PC-3 (cell line): Measurements from ENCODE around the gene KRTCAP2. TPM values are rescaled to one million over a fixed set of nuclear protein-coding genes. Genes with fewer than 3 reads are reported as not detected.
A peak's percentile ranks its signal among the peaks of the same experiment; 100 is the strongest.

Experiments
- ATAC-seq: fragments of 200-7000 bp; cut with Tn5 transposase; 2 replicates; pipeline ENCODE4 v1.9.1; 2020; ENCODE audit warnings: mild to moderate bottlenecking, moderate library complexity
- BruUV-seq: library from RNA; stranded (reverse); fragments of 400-500 nt; replicated peaks from 2 replicates; lab custom pipeline; 2021; lab: Mats Ljungman, UMichigan
- CTCF ChIA-PET: fragments of 300-600 bp; sonication (Branson Sonifier 250); formaldehyde crosslinking; loops from one replicate; lab custom pipeline; 2022; ENCODE audit warnings: antibody characterized with exemption; lab: Charles Lee
- POLR2A ChIA-PET: fragments of 300-600 bp; sonication (Branson Sonifier 250); formaldehyde crosslinking; loops from one replicate; lab custom pipeline; 2022; ENCODE audit warnings: antibody characterized with exemption; ENCODE audit not compliant: unreplicated experiment; lab: Charles Lee
- DNase-seq: peaks from one replicate; pipeline ENCODE4 v3.0.0-alpha.2; 2015
- H2AFZ ChIP-seq: fragments of 300-600 bp; sonication (generic); 2 replicates; pipeline ENCODE4 v1.6.0; 2016; ENCODE audit warnings: antibody characterized with exemption, low read length
- H3F3A ChIP-seq: fragments of 300-600 bp; sonication (generic); one replicate; pipeline ENCODE4 v1.6.0; 2017; ENCODE audit warnings: antibody characterized with exemption, low read length, control low read depth, mild to moderate bottlenecking; ENCODE audit not compliant: unreplicated experiment
- H3K27ac ChIP-seq: fragments of 300-600 bp; sonication (generic); 2 replicates; pipeline ENCODE4 v1.5.1; 2016; ENCODE audit warnings: mild to moderate bottlenecking, low read length
- H3K27me3 ChIP-seq: fragments of 300-600 bp; sonication (generic); 2 replicates; pipeline ENCODE4 v1.6.1; 2016; ENCODE audit warnings: low read length, mixed read lengths
- H3K36me3 ChIP-seq: fragments of 300-600 bp; sonication (generic); 2 replicates; pipeline ENCODE4 v1.6.1; 2016; ENCODE audit warnings: low read depth, mixed run types, low read length, mixed read lengths
- H3K4me1 ChIP-seq: fragments of 300-600 bp; sonication (generic); 2 replicates; pipeline ENCODE4 v1.5.1; 2016; ENCODE audit warnings: low read length; ENCODE audit not compliant: insufficient read depth
- H3K4me2 ChIP-seq: fragments of 300-600 bp; sonication (generic); 2 replicates; pipeline ENCODE4 v1.6.0; 2016; ENCODE audit warnings: low read length
- H3K4me3 ChIP-seq: fragments of 300-600 bp; sonication (generic); 2 replicates; pipeline ENCODE4 v1.5.1; 2016; ENCODE audit warnings: mild to moderate bottlenecking, low read length, mixed read lengths
- H3K79me2 ChIP-seq: fragments of 300-600 bp; sonication (generic); 2 replicates; pipeline ENCODE4 v1.6.1; 2017; ENCODE audit warnings: low read length, mixed read lengths
- H3K9ac ChIP-seq: fragments of 300-600 bp; sonication (generic); 2 replicates; pipeline ENCODE4 v1.6.0; 2016; ENCODE audit warnings: mild to moderate bottlenecking, low read length
- H3K9me2 ChIP-seq: fragments of 300-600 bp; sonication (generic); replicated peaks from 2 replicates; pipeline ENCODE4 v1.6.1; 2016; ENCODE audit warnings: mixed run types, low read length, mixed read lengths
- H3K9me3 ChIP-seq: fragments of 300-600 bp; sonication (generic); 2 replicates; pipeline ENCODE4 v1.6.1; 2016; ENCODE audit warnings: low read length, mixed read lengths
- H4K20me1 ChIP-seq: fragments of 300-600 bp; sonication (generic); 2 replicates; pipeline ENCODE4 v1.6.1; 2016; ENCODE audit warnings: low read length, mixed read lengths
- CTCF ChIP-seq: fragments of 300-600 bp; sonication (generic); conservative IDR thresholded peaks from 2 replicates; pipeline ENCODE4 v1.5.1; 2017; ENCODE audit warnings: antibody characterized with exemption, low read depth, mild to moderate bottlenecking, low read length
- EZH2 ChIP-seq: fragments of 300-600 bp; sonication (generic); IDR thresholded peaks from one replicate; pipeline ENCODE4 v1.6.1; 2017; ENCODE audit warnings: antibody characterized with exemption, mild to moderate bottlenecking, low read length; ENCODE audit not compliant: unreplicated experiment
- EZH2phosphoT487 ChIP-seq: fragments of 300-600 bp; sonication (generic); IDR thresholded peaks from 2 replicates; pipeline ENCODE4 v1.6.1; 2018; ENCODE audit warnings: mild to moderate bottlenecking, antibody characterized with exemption, low read length, borderline replicate concordance
- intact Hi-C: fragments of 100-400 bp; cut with micrococcal nuclease; formaldehyde crosslinking; loops from 2 replicates; pipeline ENCODE4 v1.9.0; 2023
- total RNA-seq: library from RNA; depleted of rRNA; stranded (reverse); fragments of >200 nt; gene quantifications from 2 replicates; pipeline ENCODE4 v1.2.3, GENCODE V29; 2014

The KRTCAP2 gene
- total RNA-seq, 1 experiment from 2014 or later: 241 TPM

DNA sequence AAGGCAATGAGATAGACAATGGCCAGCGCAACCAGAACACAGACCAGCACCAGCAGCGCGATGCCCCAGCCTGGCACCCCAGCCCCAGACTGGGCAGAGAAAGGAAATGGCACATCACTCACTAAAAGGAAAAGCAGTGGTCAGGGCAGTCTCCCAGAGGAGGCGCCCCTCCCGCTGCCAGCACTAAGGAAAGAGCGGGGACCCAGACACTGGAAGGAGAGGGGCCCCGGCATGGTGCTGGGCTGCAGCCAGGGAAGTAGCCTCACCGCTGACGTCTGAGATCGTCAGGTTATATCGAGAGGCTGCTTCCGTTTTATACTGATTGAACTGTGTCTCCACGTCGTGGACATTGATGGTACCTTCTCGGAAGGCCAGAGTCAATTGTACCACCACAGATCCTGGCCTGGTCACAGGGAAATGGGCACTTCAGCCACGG lies 14.4 kb upstream of the KRTCAP2 start:
- Histone ChIP-seq H3K27me3 (no peaks in the 10 kb centered on the region), H3K9me2 (no peaks in the 10 kb centered on the region), H3K4me2 (no peak overlapping the region), H3F3A (peaks cover 3% of the 10 kb centered on the region), H4K20me1 (no peaks in the 10 kb centered on the region), H3K27ac (no peak overlapping the region), H3K4me1 (peaks cover 2% of the 10 kb centered on the region), H3K36me3 (no peaks in the 10 kb centered on the region), H2AFZ (no peak overlapping the region), H3K79me2 (no peaks in the 10 kb centered on the region), H3K9ac (no peak overlapping the region), H3K9me3 (no peaks in the 10 kb centered on the region), H3K4me3 (no peak overlapping the region)
- POLR2A ChIA-PET: no interaction called here
- ATAC-seq: no peak
- BruUV-seq: no TSS peak
- TF ChIP-seq CTCF (no peak), EZH2 (no peak), EZH2phosphoT487 (no peak)
- no peak for DNase-seq
- intact Hi-C loops: no loop called here
- CTCF ChIA-PET: no interaction called here

- H3K4me2 ChIP-seq: no peak overlapping the region
- H3K27me3 ChIP-seq: no peaks in the 10 kb centered on the region
- ChIA-PET CTCF (no interaction called here), POLR2A (interaction anchor here (0.6 kb wide), 1 partner anchor 80 kb away, joined by 3 read pairs; no protein-coding TSS in a partner anchor)
- intact Hi-C loops: no loop called here
- H3K9ac ChIP-seq: no peak overlapping the region
- H3K9me2 ChIP-seq: no peaks in the 10 kb centered on the region
- H3K9me3 ChIP-seq: no peaks in the 10 kb centered on the region
- no peaks in the 10 kb centered on the region for H3K36me3 ChIP-seq
- DNase-seq (no peak), ATAC-seq (no peak)
- H3K4me1 ChIP-seq: no peaks in the 10 kb centered on the region
- no peaks in the 10 kb centered on the region for H3K79me2 ChIP-seq
- no peak overlapping the region for H3K27ac ChIP-seq
- BruUV-seq: no TSS peak
- no peak overlapping the region for H2AFZ ChIP-seq
- H3K4me3 ChIP-seq: no peak overlapping the region
- peaks cover 3% of the 10 kb centered on the region for H3F3A ChIP-seq
- TF ChIP-seq EZH2phosphoT487: no peak
- TF ChIP-seq EZH2: no peak
- no peak for TF ChIP-seq CTCF
- H4K20me1 ChIP-seq: no peaks in the 10 kb centered on the region
Observed at GRCh38 chr1:155186794-155187455, 13.8 kb upstream of the KRTCAP2 start.

GRCh38 chr1:155186067-155186793 lies 13.1 kb upstream of the KRTCAP2 start:
- intact Hi-C loops: no loop called here
- Histone ChIP-seq H4K20me1 (no peaks in the 10 kb centered on the region), H3K9ac (no peak overlapping the region), H3K27me3 (no peaks in the 10 kb centered on the region), H3K9me2 (no peaks in the 10 kb centered on the region), H3F3A (peaks cover 3% of the 10 kb centered on the region), H3K4me1 (no peaks in the 10 kb centered on the region), H2AFZ (no peak overlapping the region), H3K9me3 (no peaks in the 10 kb centered on the region), H3K36me3 (no peaks in the 10 kb centered on the region), H3K4me2 (no peak overlapping the region), H3K79me2 (no peaks in the 10 kb centered on the region), H3K27ac (no peak overlapping the region), H3K4me3 (no peak overlapping the region)
- POLR2A ChIA-PET: no interaction called here
- CTCF ChIA-PET: no interaction called here
- no TSS peak for BruUV-seq
- TF ChIP-seq EZH2 (no peak), CTCF (no peak), EZH2phosphoT487 (no peak)
- DNase-seq (no peak), ATAC-seq (peak; percentile 10; the same call in 1 of the 2 replicates)
